Measurements from ENCODE around the gene OTUD5. TPM values are rescaled to one million over a fixed set of nuclear protein-coding genes. Genes with fewer than 3 reads are reported as not detected.

The OTUD5 gene, protein sequence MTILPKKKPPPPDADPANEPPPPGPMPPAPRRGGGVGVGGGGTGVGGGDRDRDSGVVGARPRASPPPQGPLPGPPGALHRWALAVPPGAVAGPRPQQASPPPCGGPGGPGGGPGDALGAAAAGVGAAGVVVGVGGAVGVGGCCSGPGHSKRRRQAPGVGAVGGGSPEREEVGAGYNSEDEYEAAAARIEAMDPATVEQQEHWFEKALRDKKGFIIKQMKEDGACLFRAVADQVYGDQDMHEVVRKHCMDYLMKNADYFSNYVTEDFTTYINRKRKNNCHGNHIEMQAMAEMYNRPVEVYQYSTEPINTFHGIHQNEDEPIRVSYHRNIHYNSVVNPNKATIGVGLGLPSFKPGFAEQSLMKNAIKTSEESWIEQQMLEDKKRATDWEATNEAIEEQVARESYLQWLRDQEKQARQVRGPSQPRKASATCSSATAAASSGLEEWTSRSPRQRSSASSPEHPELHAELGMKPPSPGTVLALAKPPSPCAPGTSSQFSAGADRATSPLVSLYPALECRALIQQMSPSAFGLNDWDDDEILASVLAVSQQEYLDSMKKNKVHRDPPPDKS
- total RNA-seq, result 21.9 and 22.6 TPM in 2 replicates

DNA sequence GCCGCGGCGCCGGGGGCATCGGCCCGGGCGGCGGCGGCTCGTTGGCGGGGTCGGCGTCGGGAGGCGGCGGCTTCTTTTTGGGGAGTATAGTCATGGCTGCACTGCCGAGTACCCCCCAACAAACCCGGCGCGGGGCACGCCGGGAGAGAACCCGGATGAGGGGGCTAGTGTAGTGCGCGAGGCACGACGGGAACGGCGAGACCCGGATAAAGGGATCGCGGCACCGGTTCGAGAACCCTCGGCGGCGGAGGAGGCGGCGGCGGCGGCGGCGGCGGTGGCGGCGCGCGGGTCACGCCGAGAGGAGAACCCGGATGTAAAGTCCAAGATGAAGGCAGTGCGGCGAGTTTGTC is at the start of gene OTUD5:
Gene OTUD5, minus strand, starts transcription at position 131 of the 350 bp plus-strand sequence. Its CDS starts 37 bp downstream, at position 94.

DNA sequence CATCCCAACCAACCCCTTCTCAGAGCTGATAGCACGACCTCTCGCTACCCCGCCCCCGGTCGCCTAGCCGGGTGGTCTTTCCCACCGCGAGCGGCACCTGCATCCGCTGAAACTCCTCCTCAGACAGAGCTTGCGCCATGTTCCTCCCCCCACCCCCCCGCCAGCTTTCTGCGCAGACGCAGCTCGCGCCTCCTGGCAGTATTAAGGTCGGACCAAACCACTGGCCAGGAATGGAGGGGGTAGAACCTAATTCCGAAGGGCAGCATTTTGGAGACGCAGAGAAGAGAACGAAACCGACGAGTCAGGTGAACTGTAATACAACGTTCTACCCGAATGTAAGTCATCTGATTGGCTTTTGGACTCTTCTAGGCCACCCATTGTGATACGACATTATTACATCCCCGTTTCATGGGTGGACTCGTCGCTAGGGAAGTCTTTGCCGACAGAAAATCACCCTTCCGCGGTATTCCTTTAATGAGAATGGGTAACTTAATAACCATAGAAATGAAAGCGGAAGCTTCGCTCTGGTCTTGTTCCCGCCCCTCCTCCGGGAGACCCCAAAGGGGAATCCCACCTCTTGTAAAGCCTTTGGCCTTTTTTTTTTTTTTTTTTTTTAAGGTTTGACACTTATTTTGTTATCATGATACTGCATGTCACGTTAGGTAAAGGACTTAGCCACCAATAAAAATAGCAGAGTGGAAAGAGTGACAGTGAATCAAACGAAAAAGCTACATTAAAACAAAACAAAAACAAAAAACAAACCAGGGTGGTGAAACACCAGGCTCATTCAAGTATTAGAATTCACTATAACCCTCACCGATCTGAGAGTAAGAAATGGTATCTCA is 44.9 kb upstream of the OTUD5 start, which contains the start of gene GRIPAP1:
Gene GRIPAP1, minus strand, starts transcription at position 174 of the 845 bp plus-strand sequence. Its CDS starts 35 bp downstream, at position 139.

DNA sequence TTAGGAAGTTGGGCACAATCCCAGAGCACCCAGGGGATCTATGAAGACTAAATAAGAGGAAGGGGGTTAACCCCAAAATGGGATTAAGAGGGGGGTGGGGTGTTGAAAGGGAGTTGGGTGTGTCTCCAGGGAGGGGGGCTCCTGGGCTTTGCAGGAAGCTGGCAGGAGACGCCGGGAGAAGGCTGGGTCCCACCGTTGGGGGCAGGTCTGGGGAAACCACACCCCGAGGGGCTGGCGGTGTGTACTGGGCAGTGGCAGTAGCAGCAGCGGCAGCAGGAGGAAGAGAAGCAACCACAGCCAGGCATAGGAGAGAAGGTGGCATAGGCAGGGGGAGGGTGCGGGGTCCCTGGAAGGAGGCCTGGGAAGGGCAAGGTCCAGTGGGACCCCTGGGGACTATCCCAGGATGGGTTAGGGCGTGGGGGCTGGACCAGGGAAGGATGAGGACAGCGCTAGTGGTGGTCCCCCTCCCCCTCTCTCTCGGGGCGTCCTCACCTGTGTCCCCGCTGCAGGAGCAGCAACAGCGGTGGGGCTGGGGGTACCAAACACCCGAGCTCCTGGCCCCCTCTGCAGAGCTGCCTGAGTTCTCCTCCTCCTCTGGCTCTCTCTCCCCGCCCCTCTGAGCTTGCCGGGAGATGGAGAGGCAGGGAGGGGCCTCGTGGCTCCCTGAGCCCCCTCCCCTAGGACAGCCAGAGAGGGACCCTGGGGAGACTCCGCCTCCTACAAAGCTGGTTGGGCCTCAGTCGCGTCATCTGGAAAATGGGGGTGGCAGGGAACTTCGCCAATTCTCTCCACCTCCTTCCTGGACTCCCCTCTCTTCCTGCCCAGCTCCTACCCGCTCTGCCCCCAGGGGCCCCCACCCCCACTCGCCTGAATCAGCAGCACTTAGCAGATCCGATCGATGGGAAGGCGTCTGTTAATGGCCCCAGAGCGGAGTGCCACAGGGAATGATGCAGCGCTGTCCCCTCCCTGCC is 14.1 kb upstream of the OTUD5 start, which contains the start of gene KCND1:
Gene KCND1, minus strand, starts transcription at position 596 of the 971 bp plus-strand sequence. CDS start 1,573 bp downstream, outside the sequence.

DNA sequence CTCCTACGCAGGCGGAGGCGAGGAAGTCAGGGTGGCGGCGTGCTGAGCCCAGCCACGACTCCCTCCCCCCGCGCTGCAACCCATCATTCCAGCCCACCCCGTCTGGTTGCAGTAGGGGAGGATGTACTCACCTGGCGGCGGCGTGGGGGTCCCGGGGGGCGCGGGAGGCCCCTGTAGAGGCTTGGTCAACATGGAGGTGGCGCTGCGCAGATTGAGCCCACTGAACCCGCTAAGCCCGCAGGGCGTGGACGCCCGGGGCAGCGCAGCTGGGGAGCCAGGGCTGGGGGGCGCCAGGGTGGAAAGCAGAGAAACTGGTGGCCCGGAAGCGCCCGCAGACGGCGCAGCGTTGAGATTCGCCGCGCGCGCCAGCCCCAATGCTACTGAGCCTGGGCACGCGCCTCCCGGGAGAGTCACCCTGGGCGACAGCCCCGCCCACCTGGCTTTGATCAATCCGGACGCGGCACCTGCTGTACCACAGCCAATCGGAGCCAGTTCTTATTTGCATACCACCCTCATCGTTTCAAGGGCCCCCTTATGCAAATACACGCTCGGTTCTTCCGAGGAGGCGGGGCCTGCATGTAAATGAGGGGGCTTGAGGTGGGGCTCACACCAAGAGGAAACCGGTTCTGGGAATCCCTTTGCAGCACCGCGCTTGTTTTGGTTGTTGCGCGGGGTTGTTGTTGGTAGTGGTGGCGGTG is 38.6 kb downstream of the OTUD5 start, which contains the start of gene PIM2:
Gene PIM2, minus strand, starts transcription at position 382 of the 698 bp plus-strand sequence. Its CDS starts 190 bp downstream, at position 192.

DNA sequence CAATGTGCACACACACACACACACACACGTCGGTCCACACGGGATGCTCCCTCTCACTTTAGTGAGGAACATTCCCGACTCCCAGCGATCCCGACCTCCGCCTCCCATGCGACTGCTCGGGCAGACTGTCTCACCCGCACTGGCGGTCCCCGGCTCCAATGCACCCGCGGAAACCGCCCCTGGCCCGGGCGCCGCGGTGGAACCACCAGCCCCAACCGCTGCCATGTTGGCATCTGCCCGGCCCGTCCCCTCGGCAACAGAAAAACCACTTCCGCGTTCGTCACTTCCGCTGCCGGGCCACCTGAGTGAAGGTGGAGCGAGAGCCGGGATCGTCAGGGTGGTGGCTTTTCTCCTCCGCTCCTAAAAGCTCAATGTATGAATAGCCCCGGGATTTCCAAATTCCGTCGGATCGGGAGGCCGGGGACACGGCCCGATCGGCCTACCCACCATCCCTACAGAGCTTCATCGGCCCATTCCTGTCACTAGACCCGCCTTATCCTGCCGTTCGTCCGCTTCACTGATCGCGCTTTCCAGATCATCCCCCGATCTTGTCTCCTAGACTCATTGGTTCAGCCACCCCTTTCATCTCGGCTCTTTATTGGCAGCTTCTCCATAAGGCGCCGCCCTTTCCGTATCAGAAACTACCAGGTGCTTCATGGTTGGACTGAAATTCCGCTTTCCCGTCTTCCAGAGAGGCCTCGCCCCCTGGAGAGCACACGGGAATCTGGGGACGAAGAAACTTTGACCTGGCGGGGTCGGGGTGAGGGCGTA is 45.8 kb downstream of the OTUD5 start, which contains the start of gene SLC35A2:
Gene SLC35A2, minus strand, starts transcription at position 235 of the 771 bp plus-strand sequence. Its CDS starts 10 bp downstream, at position 225.

DNA sequence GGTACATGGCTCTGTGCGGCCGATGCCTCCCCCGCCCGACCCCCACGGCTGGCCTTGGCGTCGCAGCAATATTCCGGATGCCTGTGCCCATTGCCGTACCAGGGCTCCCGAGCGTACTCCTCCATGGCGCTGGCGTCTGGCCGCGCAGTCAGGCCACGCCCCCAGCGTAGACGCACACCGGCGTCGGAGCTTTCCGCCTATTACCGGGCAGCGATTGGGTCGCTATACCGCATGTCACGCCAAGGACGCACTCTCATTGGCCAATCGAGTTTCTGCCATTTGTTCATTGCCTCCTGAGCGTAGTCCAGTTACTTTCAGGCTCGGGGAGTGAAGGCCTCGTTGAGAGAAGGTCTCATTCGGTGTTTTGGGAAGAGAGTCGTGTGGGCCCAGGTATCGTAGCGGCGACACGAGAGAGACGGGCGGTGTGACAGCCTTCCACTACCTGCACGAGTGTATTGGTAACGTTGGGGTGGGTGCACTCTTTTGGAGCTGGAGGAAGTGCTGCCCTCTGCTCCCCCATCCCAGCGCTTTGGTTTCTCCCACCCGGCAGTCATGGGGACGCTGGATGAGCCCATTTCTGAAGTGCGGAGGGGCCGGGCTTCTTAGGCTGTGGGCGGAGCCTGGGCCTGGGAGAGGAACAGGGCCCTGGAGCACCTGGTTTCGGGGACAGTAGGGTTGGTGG is 59.6 kb downstream of the OTUD5 start, which contains the start of the genes PQBP1 and TIMM17B:
Gene PQBP1, plus strand, starts transcription at position 306 of the 682 bp plus-strand sequence. CDS start 580 bp downstream, outside the sequence.
Gene TIMM17B, minus strand, starts transcription at position 144 of the 682 bp plus-strand sequence. Its CDS starts 19 bp downstream, at position 125.

Other genes starting within 250 kb of the OTUD5 start
- not detected in 2 replicates for gene GLOD5, start 195.9 kb downstream of the OTUD5 start, total RNA-seq
- not detected in 2 replicates for gene GATA1, start 171.0 kb downstream of the OTUD5 start, total RNA-seq
- 31.3 and 36.9 TPM in 2 replicates for gene HDAC6, start 155.5 kb downstream of the OTUD5 start, total RNA-seq
- not detected in 2 replicates for gene ERAS, start 131.1 kb downstream of the OTUD5 start, total RNA-seq
- 0.21 and 2.9 TPM in 2 replicates for gene PCSK1N, start 122.0 kb downstream of the OTUD5 start, total RNA-seq
- 52.1 and 53.1 TPM in 2 replicates for gene TIMM17B, start 59.8 kb downstream of the OTUD5 start, total RNA-seq
- 39.9 and 47.7 TPM in 2 replicates for gene PQBP1, start 59.7 kb downstream of the OTUD5 start, total RNA-seq
- gene SLC35A2, start 46.0 kb downstream of the OTUD5 start, total RNA-seq, result 16.8 and 28.0 TPM in 2 replicates
- 11.3 and 12.0 TPM in 2 replicates for gene PIM2, start 38.6 kb downstream of the OTUD5 start, total RNA-seq
- gene KCND1, start 14.2 kb upstream of the OTUD5 start, total RNA-seq, result 0.43 and 0.48 TPM in 2 replicates
- gene GRIPAP1, start 44.7 kb upstream of the OTUD5 start, total RNA-seq, result 12.4 and 23.4 TPM in 2 replicates
- 11.1 and 28.4 TPM in 2 replicates for gene TFE3, start 85.8 kb upstream of the OTUD5 start, total RNA-seq
- 1.2 and 1.3 TPM in 2 replicates for gene CCDC120, start 101.4 kb upstream of the OTUD5 start, total RNA-seq
- gene PRAF2, start 116.4 kb upstream of the OTUD5 start, total RNA-seq, result 4.6 and 4.9 TPM in 2 replicates
- gene WDR45, start 122.3 kb upstream of the OTUD5 start, total RNA-seq, result 33.0 and 37.4 TPM in 2 replicates
- gene GPKOW, start 166.1 kb upstream of the OTUD5 start, total RNA-seq, result 17.1 and 22.2 TPM in 2 replicates
- 3.0 and 4.1 TPM in 2 replicates for gene MAGIX, start 205.2 kb upstream of the OTUD5 start, total RNA-seq
- gene PLP2, start 214.3 kb upstream of the OTUD5 start, total RNA-seq, result 14.7 and 24.3 TPM in 2 replicates
- gene PRICKLE3, start 228.8 kb upstream of the OTUD5 start, total RNA-seq, result 16.4 and 28.1 TPM in 2 replicates
- gene SYP, start 242.6 kb upstream of the OTUD5 start, total RNA-seq, result not detected in 2 replicates

Measured in tracheal epithelial cell (primary cell).